HepG2 (cell line): ENCODE measurements around the gene CPEB3. TPM values are rescaled to one million over a fixed set of nuclear protein-coding genes. Genes with fewer than 3 reads are reported as not detected.

ENCODE experiments used
- ATAC-seq: fragments of 200-7000 bp; cut with Tn5 transposase; 3 replicates; pipeline ENCODE4 v1.9.1; 2020; ENCODE audit warnings: mild to moderate bottlenecking, moderate library complexity
- BruUV-seq: library from RNA; stranded (reverse); fragments of 400-500 nt; replicated peaks from 2 replicates; lab custom pipeline; 2021; lab: Mats Ljungman, UMichigan
- CTCF ChIA-PET: fragments of 300-600 bp; formaldehyde crosslinking; extraction: SDS; loops from one replicate; lab custom pipeline; 2021; ENCODE audit warnings: low total read pairs, inconsistent platforms, low intra/inter-chr PET ratio; lab: Yijun Ruan, JAX
- POLR2A ChIA-PET: fragments of 350-600 bp; sonication (Branson Sonifier 250); formaldehyde crosslinking; loops from one replicate; lab custom pipeline; 2020; ENCODE audit warnings: antibody characterized with exemption, inconsistent platforms; lab: Yijun Ruan, JAX
- DNase-seq: peaks from one replicate; pipeline ENCODE4 v3.0.0-alpha.2; 2015; ENCODE audit warnings: low spot score
- FAIRE-seq: peaks from 3 replicates; lab custom pipeline; 2011; peaks lifted over from hg19 to GRCh38; lab: Jason Lieb, UNC
- H2AFZ ChIP-seq: one replicate; pipeline ENCODE4 v1.6.1; 2011; ENCODE audit warnings: low read length, inconsistent platforms
- H3K27ac ChIP-seq: fragments of 300-600 bp; 3 replicates; pipeline ENCODE4 v1.8.0; 2011; ENCODE audit warnings: mixed run types, mild to moderate bottlenecking, mixed read lengths, low read length, inconsistent platforms; ENCODE audit not compliant: insufficient read depth; ENCODE audit errors: extremely low read length
- H3K27me3 ChIP-seq, 2 experiments: fragments of 200-600 bp in 1 of 2; 2 replicates in 1 of 2; 3 replicates in 1 of 2; pipeline versions ENCODE4 v1.6.0 to v1.8.0; 2011; ENCODE audit warnings: low read length in 2 of 2, mild to moderate bottlenecking in 2 of 2, moderate library complexity in 2 of 2, inconsistent platforms in 1 of 2; ENCODE audit not compliant: insufficient read depth in 2 of 2, control insufficient read depth in 1 of 2
- H3K36me3 ChIP-seq, 2 experiments: fragments of 200-600 bp in 1 of 2; replicated peaks in 1 of 2; 2 replicates in 1 of 2; 3 replicates in 1 of 2; pipeline versions ENCODE4 v1.5.1 to v1.8.0; 2011; ENCODE audit warnings: low read length in 2 of 2, inconsistent platforms in 1 of 2; ENCODE audit not compliant: insufficient read depth in 2 of 2, control insufficient read depth in 1 of 2
- H3K4me1 ChIP-seq: 2 replicates; pipeline ENCODE4 v1.5.1; 2012; ENCODE audit warnings: low read length, inconsistent platforms; ENCODE audit not compliant: insufficient read depth
- H3K4me2 ChIP-seq: 2 replicates; pipeline ENCODE4 v1.6.0; 2011; ENCODE audit warnings: low read depth, low read length, inconsistent platforms
- H3K4me3 ChIP-seq, 3 experiments: fragments of 200-600 bp in 1 of 3; sonication (generic), shearing (Covaris generic) in 1 of 3; replicated peaks in 1 of 3; 2 replicates each; pipeline ENCODE4 v1.5.1; 2011 to 2016; ENCODE audit warnings: low read length in 3 of 3, inconsistent platforms in 2 of 3, low read depth in 2 of 3, mild to moderate bottlenecking in 2 of 3, control low read depth in 1 of 3, mixed read lengths in 1 of 3; ENCODE audit not compliant: insufficient read depth in 1 of 3
- H3K79me2 ChIP-seq: one replicate; pipeline ENCODE4 v1.6.1; 2011; ENCODE audit warnings: low read length, inconsistent platforms; ENCODE audit not compliant: insufficient read depth
- H3K9ac ChIP-seq: 2 replicates; pipeline ENCODE4 v1.6.0; 2011; ENCODE audit warnings: mild to moderate bottlenecking, low read depth, low read length, inconsistent platforms; ENCODE audit not compliant: insufficient read depth
- H3K9me3 ChIP-seq: 2 replicates; pipeline ENCODE4 v1.5.1; 2012; ENCODE audit warnings: mild to moderate bottlenecking, low read length
- H4K20me1 ChIP-seq: 2 replicates; pipeline ENCODE4 v1.6.0; 2011; ENCODE audit warnings: inconsistent platforms, mild to moderate bottlenecking, low read length, moderate library complexity; ENCODE audit not compliant: insufficient read depth
- RXRA ChIP-seq: sonication (generic); formaldehyde crosslinking; IDR thresholded peaks from 2 replicates; pipeline ENCODE4 v1.5.1; 2020; ENCODE audit warnings: missing genetic modification reagents
- SIN3A ChIP-seq: IDR thresholded peaks from 2 replicates; pipeline ENCODE4 v1.6.1; 2011; ENCODE audit warnings: low read depth, mild to moderate bottlenecking, control low read depth, low read length, borderline replicate concordance
- ZFP36L1 ChIP-seq: sonication (generic); formaldehyde crosslinking; IDR thresholded peaks from 2 replicates; pipeline ENCODE4 v1.8.0; 2022; ENCODE audit warnings: mild to moderate bottlenecking, missing genetic modification reagents, moderate library complexity
- ZNF607 ChIP-seq: sonication (generic); formaldehyde crosslinking; IDR thresholded peaks from 2 replicates; pipeline ENCODE4 v1.5.1; 2020; ENCODE audit warnings: missing genetic modification reagents, mild to moderate bottlenecking, borderline replicate concordance
- ZNF761 ChIP-seq: sonication (generic); formaldehyde crosslinking; conservative IDR thresholded peaks from 2 replicates; pipeline ENCODE4 v1.4.0; 2020; ENCODE audit warnings: mild to moderate bottlenecking, missing genetic modification reagents
- WGBS: methylation state at CpG from one replicate; pipeline ENCODE4 v1.1.6; 2017; ENCODE audit warnings: low lambda C conversion rate; 5-methylcytosine and 5-hydroxymethylcytosine counted together
- in situ Hi-C: cut with HindIII; loops from 2 replicates; pipeline ENCODE4 v1.10.0; 2017; ENCODE audit warnings: low pct_unique_long_range_greater_than_20kb; ENCODE audit not compliant: extremely low pct_ligation_motif_present
- intact Hi-C: fragments of 100-400 bp; cut with micrococcal nuclease; formaldehyde crosslinking; loops from one replicate; pipeline ENCODE4 v1.10.0; 2022; ENCODE audit not compliant: unreplicated experiment
- polyA plus RNA-seq, 8 experiments: library from polyadenylated mRNA; depleted of rRNA in 3 of 8; stranded (reverse) in 7 of 8; unstranded in 1 of 8; fragments of >200 nt; fragmentation: Illumina TruSeq in 4 of 8; extraction: Trizol in 4 of 8; gene quantifications; 2 replicates each; pipeline versions ENCODE4 v1.2.1 to v1.2.3, GENCODE V29; 2011 to 2016; ENCODE audit warnings: low read depth in 4 of 8, missing spikeins in 1 of 8, mixed read lengths in 1 of 8; ENCODE audit not compliant: insufficient read depth in 1 of 8
- total RNA-seq, 5 experiments: library from RNA; depleted of rRNA; stranded (reverse); fragments of >200 nt; fragmentation: Illumina TruSeq; extraction: Trizol; gene quantifications; 2 replicates each; pipeline ENCODE4 v1.2.3, GENCODE V29; 2016; ENCODE audit warnings: low read depth in 1 of 5
- TF ChIP-seq, protein P1 (sequence below): sonication (generic); formaldehyde crosslinking; IDR thresholded peaks from 2 replicates; pipeline ENCODE4 v1.5.1; 2020; ENCODE audit warnings: mild to moderate bottlenecking, missing genetic modification reagents, moderate library complexity
- TF ChIP-seq, protein P2 (sequence below): IDR thresholded peaks from 2 replicates; pipeline ENCODE4 v1.6.1; 2016; ENCODE audit warnings: low read depth, borderline replicate concordance
- TF ChIP-seq, protein P3 (sequence below): IDR thresholded peaks from 2 replicates; pipeline ENCODE4 v1.6.1; 2016; ENCODE audit warnings: low read depth, control low read depth

The CPEB3 gene
- total and polyA plus RNA-seq, 2 of the 13 experiments (the other 11 are each of a cell fraction or from before 2014, with no cell fraction given), result 0.66 to 0.70 TPM

DNA sequence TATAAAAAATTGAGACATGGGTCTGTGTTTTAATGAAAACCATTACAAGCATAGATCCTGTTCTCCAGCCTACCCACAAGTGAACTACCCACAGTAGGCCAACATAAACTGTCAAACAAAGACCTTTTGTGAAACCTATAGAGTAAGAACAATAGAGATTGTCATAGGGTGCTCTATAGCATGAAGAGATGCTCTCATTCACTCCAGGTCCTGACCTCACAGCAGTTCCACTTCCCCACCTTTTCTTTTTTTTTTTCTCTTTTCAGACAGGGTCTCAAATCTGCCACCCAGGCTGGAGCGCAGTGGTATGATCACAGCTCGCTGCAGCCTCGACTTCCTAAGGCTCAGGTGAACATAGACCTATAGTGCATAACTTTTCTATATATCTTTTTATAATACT lies 72.3 kb downstream of the CPEB3 start:
- no peak overlapping the region for H3K27ac ChIP-seq
- no peak for ATAC-seq
- intact Hi-C loops, result no loop called here
- in situ Hi-C loops, result no loop called here
- no peak overlapping the region for H3K9ac ChIP-seq
- no TSS peak for BruUV-seq
- H2AFZ ChIP-seq, result no peak overlapping the region
- H3K27me3 ChIP-seq, result no peaks in the 10 kb centered on the region
- no peak for FAIRE-seq
- no peaks in the 10 kb centered on the region for H3K4me1 ChIP-seq
- H3K4me2 ChIP-seq, result no peak overlapping the region
- DNase-seq, result no peak
- 96% methylated on average over 3 of the region's 3 CpGs for WGBS
- CTCF ChIA-PET, result no interaction called here
- H3K36me3 ChIP-seq, result peaks cover 0 to 2% of the 10 kb centered on the region in 2 experiments; a peak in 1 of 5 replicates
- H3K4me3 ChIP-seq, result no peak overlapping the region
- H4K20me1 ChIP-seq, result no peaks in the 10 kb centered on the region
- H3K79me2 ChIP-seq, result no peaks in the 10 kb centered on the region
- no peaks in the 10 kb centered on the region for H3K9me3 ChIP-seq
- POLR2A ChIA-PET, result no interaction called here
- TF ChIP-seq, protein P1, sequence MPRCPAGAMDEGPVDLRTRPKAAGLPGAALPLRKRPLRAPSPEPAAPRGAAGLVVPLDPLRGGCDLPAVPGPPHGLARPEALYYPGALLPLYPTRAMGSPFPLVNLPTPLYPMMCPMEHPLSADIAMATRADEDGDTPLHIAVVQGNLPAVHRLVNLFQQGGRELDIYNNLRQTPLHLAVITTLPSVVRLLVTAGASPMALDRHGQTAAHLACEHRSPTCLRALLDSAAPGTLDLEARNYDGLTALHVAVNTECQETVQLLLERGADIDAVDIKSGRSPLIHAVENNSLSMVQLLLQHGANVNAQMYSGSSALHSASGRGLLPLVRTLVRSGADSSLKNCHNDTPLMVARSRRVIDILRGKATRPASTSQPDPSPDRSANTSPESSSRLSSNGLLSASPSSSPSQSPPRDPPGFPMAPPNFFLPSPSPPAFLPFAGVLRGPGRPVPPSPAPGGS, result no peak
- TF ChIP-seq SIN3A (no peak), ZFP36L1 (CRISPR knock-in tag) (no peak), ZNF761 (CRISPR knock-in tag) (no peak), RXRA (no peak), ZNF607 (CRISPR knock-in tag) (no peak)
- TF ChIP-seq, protein P2, sequence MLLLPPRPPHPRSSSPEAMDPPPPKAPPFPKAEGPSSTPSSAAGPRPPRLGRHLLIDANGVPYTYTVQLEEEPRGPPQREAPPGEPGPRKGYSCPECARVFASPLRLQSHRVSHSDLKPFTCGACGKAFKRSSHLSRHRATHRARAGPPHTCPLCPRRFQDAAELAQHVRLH (CRISPR knock-in tag), result no peak
- TF ChIP-seq, protein P3, sequence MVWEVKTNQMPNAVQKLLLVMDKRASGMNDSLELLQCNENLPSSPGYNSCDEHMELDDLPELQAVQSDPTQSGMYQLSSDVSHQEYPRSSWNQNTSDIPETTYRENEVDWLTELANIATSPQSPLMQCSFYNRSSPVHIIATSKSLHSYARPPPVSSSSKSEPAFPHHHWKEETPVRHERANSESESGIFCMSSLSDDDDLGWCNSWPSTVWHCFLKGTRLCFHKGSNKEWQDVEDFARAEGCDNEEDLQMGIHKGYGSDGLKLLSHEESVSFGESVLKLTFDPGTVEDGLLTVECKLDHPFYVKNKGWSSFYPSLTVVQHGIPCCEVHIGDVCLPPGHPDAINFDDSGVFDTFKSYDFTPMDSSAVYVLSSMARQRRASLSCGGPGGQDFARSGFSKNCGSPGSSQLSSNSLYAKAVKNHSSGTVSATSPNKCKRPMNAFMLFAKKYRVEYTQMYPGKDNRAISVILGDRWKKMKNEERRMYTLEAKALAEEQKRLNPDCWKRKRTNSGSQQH, result no peak
